Measurements from ENCODE around the gene TAX1BP3.

The TAX1BP3 gene

GRCh38 chr17:3635474-3636153 lies 32.8 kb downstream of the TAX1BP3 start:
- Histone ChIP-seq H3K36me3 (ENCODE audit: control insufficient read depth, insufficient read depth, low read length) (peaks cover 13% of the 10 kb centered on the region), H3K9me3 (ENCODE audit: control insufficient read depth, insufficient read depth, low read length) (no peaks in the 10 kb centered on the region), H3K4me3 (ENCODE audit: low read depth, low read length) (peak overlapping the region; percentile 84), H3K9ac (ENCODE audit: low read depth, low read length) (peak overlapping the region; percentile 81), H3K4me1 (ENCODE audit: control insufficient read depth, insufficient read depth, low read length) (peaks cover 2% of the 10 kb centered on the region), H3K27me3 (ENCODE audit: control insufficient read depth, insufficient read depth, low read length) (no peaks in the 10 kb centered on the region)

- Histone ChIP-seq H3K9ac (ENCODE audit: low read depth, low read length) (no peak overlapping the region), H3K4me3 (ENCODE audit: low read depth, low read length) (no peak overlapping the region), H3K27me3 (ENCODE audit: control insufficient read depth, insufficient read depth, low read length) (no peaks in the 10 kb centered on the region), H3K4me1 (ENCODE audit: control insufficient read depth, insufficient read depth, low read length) (peaks cover 2% of the 10 kb centered on the region), H3K36me3 (ENCODE audit: control insufficient read depth, insufficient read depth, low read length) (peaks cover 16% of the 10 kb centered on the region), H3K9me3 (ENCODE audit: control insufficient read depth, insufficient read depth, low read length) (no peaks in the 10 kb centered on the region)
Measured at GRCh38 chr17:3632287-3632686, 36.1 kb downstream of the TAX1BP3 start.

GRCh38 chr17:3630781-3631180 lies 37.6 kb downstream of the TAX1BP3 start:
- H3K9me3 ChIP-seq (ENCODE audit: control insufficient read depth, insufficient read depth, low read length): no peaks in the 10 kb centered on the region
- no peak overlapping the region for H3K4me3 ChIP-seq (ENCODE audit: low read depth, low read length)
- no peaks in the 10 kb centered on the region for H3K27me3 ChIP-seq (ENCODE audit: control insufficient read depth, insufficient read depth, low read length)
- peaks cover 15% of the 10 kb centered on the region for H3K36me3 ChIP-seq (ENCODE audit: control insufficient read depth, insufficient read depth, low read length)
- no peak overlapping the region for H3K9ac ChIP-seq (ENCODE audit: low read depth, low read length)
- peaks cover 2% of the 10 kb centered on the region for H3K4me1 ChIP-seq (ENCODE audit: control insufficient read depth, insufficient read depth, low read length)

GRCh38 chr17:3627769-3628167 lies 40.6 kb downstream of the TAX1BP3 start:
- H3K36me3 ChIP-seq (ENCODE audit: control insufficient read depth, insufficient read depth, low read length): peaks cover 34% of the 10 kb centered on the region
- no peaks in the 10 kb centered on the region for H3K9me3 ChIP-seq (ENCODE audit: control insufficient read depth, insufficient read depth, low read length)
- H3K4me3 ChIP-seq (ENCODE audit: low read depth, low read length): no peak overlapping the region
- no peaks in the 10 kb centered on the region for H3K4me1 ChIP-seq (ENCODE audit: control insufficient read depth, insufficient read depth, low read length)
- no peaks in the 10 kb centered on the region for H3K27me3 ChIP-seq (ENCODE audit: control insufficient read depth, insufficient read depth, low read length)
- no peak overlapping the region for H3K9ac ChIP-seq (ENCODE audit: low read depth, low read length)

- Histone ChIP-seq H3K4me1 (ENCODE audit: control insufficient read depth, insufficient read depth, low read length) (no peaks in the 10 kb centered on the region), H3K36me3 (ENCODE audit: control insufficient read depth, insufficient read depth, low read length) (peaks cover 32% of the 10 kb centered on the region), H3K9ac (ENCODE audit: low read depth, low read length) (no peak overlapping the region), H3K4me3 (ENCODE audit: low read depth, low read length) (no peak overlapping the region), H3K9me3 (ENCODE audit: control insufficient read depth, insufficient read depth, low read length) (no peaks in the 10 kb centered on the region), H3K27me3 (ENCODE audit: control insufficient read depth, insufficient read depth, low read length) (no peaks in the 10 kb centered on the region)
Measured at GRCh38 chr17:3626831-3627768, 41.3 kb downstream of the TAX1BP3 start.

- Histone ChIP-seq H3K4me3 (ENCODE audit: low read depth, low read length) (no peak overlapping the region), H3K9ac (ENCODE audit: low read depth, low read length) (no peak overlapping the region), H3K9me3 (ENCODE audit: control insufficient read depth, insufficient read depth, low read length) (no peaks in the 10 kb centered on the region), H3K27me3 (ENCODE audit: control insufficient read depth, insufficient read depth, low read length) (no peaks in the 10 kb centered on the region), H3K36me3 (ENCODE audit: control insufficient read depth, insufficient read depth, low read length) (peaks cover 33% of the 10 kb centered on the region), H3K4me1 (ENCODE audit: control insufficient read depth, insufficient read depth, low read length) (no peaks in the 10 kb centered on the region)
Measured at GRCh38 chr17:3622977-3623594, 45.3 kb downstream of the TAX1BP3 start.

GRCh38 chr17:3621146-3621720 lies 47.1 kb downstream of the TAX1BP3 start:
- Histone ChIP-seq H3K27me3 (ENCODE audit: control insufficient read depth, insufficient read depth, low read length) (no peaks in the 10 kb centered on the region), H3K9me3 (ENCODE audit: control insufficient read depth, insufficient read depth, low read length) (no peaks in the 10 kb centered on the region), H3K4me1 (ENCODE audit: control insufficient read depth, insufficient read depth, low read length) (no peaks in the 10 kb centered on the region), H3K36me3 (ENCODE audit: control insufficient read depth, insufficient read depth, low read length) (peaks cover 40% of the 10 kb centered on the region), H3K4me3 (ENCODE audit: low read depth, low read length) (no peak overlapping the region), H3K9ac (ENCODE audit: low read depth, low read length) (no peak overlapping the region)

- Histone ChIP-seq H3K4me1 (ENCODE audit: control insufficient read depth, insufficient read depth, low read length) (no peaks in the 10 kb centered on the region), H3K9ac (ENCODE audit: low read depth, low read length) (no peak overlapping the region), H3K27me3 (ENCODE audit: control insufficient read depth, insufficient read depth, low read length) (no peaks in the 10 kb centered on the region), H3K4me3 (ENCODE audit: low read depth, low read length) (no peak overlapping the region), H3K36me3 (ENCODE audit: control insufficient read depth, insufficient read depth, low read length) (peaks cover 34% of the 10 kb centered on the region), H3K9me3 (ENCODE audit: control insufficient read depth, insufficient read depth, low read length) (no peaks in the 10 kb centered on the region)
Measured at GRCh38 chr17:3615160-3615870, 53.1 kb downstream of the TAX1BP3 start.

GRCh38 chr17:3613124-3613523 lies 55.3 kb downstream of the TAX1BP3 start:
- no peaks in the 10 kb centered on the region for H3K4me1 ChIP-seq (ENCODE audit: control insufficient read depth, insufficient read depth, low read length)
- no peak overlapping the region for H3K4me3 ChIP-seq (ENCODE audit: low read depth, low read length)
- peaks cover 46% of the 10 kb centered on the region for H3K36me3 ChIP-seq (ENCODE audit: control insufficient read depth, insufficient read depth, low read length)
- H3K9me3 ChIP-seq (ENCODE audit: control insufficient read depth, insufficient read depth, low read length): no peaks in the 10 kb centered on the region
- no peaks in the 10 kb centered on the region for H3K27me3 ChIP-seq (ENCODE audit: control insufficient read depth, insufficient read depth, low read length)
- no peak overlapping the region for H3K9ac ChIP-seq (ENCODE audit: low read depth, low read length)
